Measurements from ENCODE around the gene PLA2G4F. TPM values are rescaled to one million over a fixed set of nuclear protein-coding genes. Genes with fewer than 3 reads are reported as not detected.

Gene PLA2G4F
- total RNA-seq, 3 donors from 2014 or later (not counting 1 experiment from before 2014, with no cell fraction given): not detected

DNA sequence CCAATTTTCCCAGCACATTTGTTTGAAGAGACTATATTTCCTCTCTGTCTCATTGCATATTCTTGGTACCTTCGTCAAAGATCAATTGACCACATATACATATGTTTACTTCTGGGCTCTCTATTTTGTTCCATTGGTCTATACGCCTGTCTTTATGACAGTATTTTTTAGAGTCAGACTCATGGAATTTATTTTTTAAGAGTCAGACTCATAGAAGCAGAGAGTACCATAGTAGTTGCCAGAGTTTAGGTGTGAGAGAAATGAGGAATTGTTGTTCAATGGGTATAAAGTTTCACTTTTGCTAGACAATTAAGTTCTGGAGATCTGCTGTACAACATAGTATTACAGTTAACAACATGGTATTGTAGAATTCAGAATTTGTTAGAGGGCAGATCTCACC, 27.1 kb downstream of the PLA2G4F start:
- H3K36me3 Mint-ChIP-seq: no peaks in the 10 kb centered on the region
- H3K27me3 Mint-ChIP-seq (ENCODE audit: low read depth in 2 of 2): peaks cover 17 to 23% of the 10 kb centered on the region in 2 donors
- no peak for TF ChIP-seq CTCF (IDR thresholded peaks at IDR 0.05)

GRCh38 chr15:42128476-42128875, 28.0 kb downstream of the PLA2G4F start:
- Mint-ChIP-seq H3K36me3 (no peaks in the 10 kb centered on the region), H3K27ac (no peak overlapping the region), H3K27me3 (ENCODE audit: low read depth in 2 of 2) (peaks cover 17 to 23% of the 10 kb centered on the region in 2 donors), H3K9me3 (no peaks in the 10 kb centered on the region), H3K4me3 (no peak overlapping the region), H3K4me1 (no peaks in the 10 kb centered on the region)
- TF ChIP-seq CTCF (IDR thresholded peaks at IDR 0.05): no peak
- Histone ChIP-seq H3K36me3 (ENCODE audit: control insufficient read depth, insufficient read depth, low read length) (no peaks in the 10 kb centered on the region), H3K4me1 (ENCODE audit: control insufficient read depth, insufficient read depth, low read length) (no peaks in the 10 kb centered on the region), H3K27ac (ENCODE audit: low read length) (no peak overlapping the region), H3K27me3 (ENCODE audit: control insufficient read depth, insufficient read depth, low read length) (no peaks in the 10 kb centered on the region), H3K9me3 (ENCODE audit: control insufficient read depth, insufficient read depth, low read length) (no peaks in the 10 kb centered on the region), H3K4me3 (ENCODE audit: low read length) (no peak overlapping the region)
- intact Hi-C loops (cut with micrococcal nuclease): no loop called here
- no peak for ATAC-seq
- 87% methylated on average over 6 of the region's 6 CpGs for WGBS (ENCODE audit: insufficient coverage)
- DNase-seq: no peak

More for the DNA sequence above, 27.1 kb downstream of the PLA2G4F start:
- DNase-seq (no peak), ATAC-seq (no peak)
- 86% methylated on average over 1 of the region's 2 CpGs for WGBS (ENCODE audit: insufficient coverage)
- no peak overlapping the region for H3K27ac Mint-ChIP-seq
- Histone ChIP-seq H3K9me3 (ENCODE audit: control insufficient read depth, insufficient read depth, low read length) (no peaks in the 10 kb centered on the region), H3K4me3 (ENCODE audit: low read length) (no peak overlapping the region), H3K27me3 (ENCODE audit: control insufficient read depth, insufficient read depth, low read length) (no peaks in the 10 kb centered on the region), H3K36me3 (ENCODE audit: control insufficient read depth, insufficient read depth, low read length) (no peaks in the 10 kb centered on the region), H3K4me1 (ENCODE audit: control insufficient read depth, insufficient read depth, low read length) (no peaks in the 10 kb centered on the region), H3K27ac (ENCODE audit: low read length) (no peak overlapping the region)
- no peaks in the 10 kb centered on the region for H3K4me1 Mint-ChIP-seq
- no peak overlapping the region for H3K4me3 Mint-ChIP-seq
- intact Hi-C loops (cut with micrococcal nuclease): no loop called here
- H3K9me3 Mint-ChIP-seq: no peaks in the 10 kb centered on the region

GRCh38 chr15:42123546-42123945, 32.9 kb downstream of the PLA2G4F start:
- DNase-seq (no peak), ATAC-seq (no peak)
- Histone ChIP-seq H3K4me1 (ENCODE audit: control insufficient read depth, insufficient read depth, low read length) (no peaks in the 10 kb centered on the region), H3K27ac (ENCODE audit: low read length) (no peak overlapping the region), H3K4me3 (ENCODE audit: low read length) (no peak overlapping the region), H3K9me3 (ENCODE audit: control insufficient read depth, insufficient read depth, low read length) (no peaks in the 10 kb centered on the region), H3K36me3 (ENCODE audit: control insufficient read depth, insufficient read depth, low read length) (no peaks in the 10 kb centered on the region), H3K27me3 (ENCODE audit: control insufficient read depth, insufficient read depth, low read length) (no peaks in the 10 kb centered on the region)
- no peak for TF ChIP-seq CTCF (IDR thresholded peaks at IDR 0.05)
- Mint-ChIP-seq H3K4me1 (no peaks in the 10 kb centered on the region), H3K9me3 (no peaks in the 10 kb centered on the region), H3K27me3 (ENCODE audit: low read depth in 2 of 2) (peaks cover 18 to 29% of the 10 kb centered on the region in 2 donors), H3K4me3 (no peak overlapping the region), H3K27ac (no peak overlapping the region), H3K36me3 (no peaks in the 10 kb centered on the region)
- 87% methylated on average over 3 of the region's 3 CpGs for WGBS (ENCODE audit: insufficient coverage)
- intact Hi-C loops (cut with micrococcal nuclease): no loop called here

DNA sequence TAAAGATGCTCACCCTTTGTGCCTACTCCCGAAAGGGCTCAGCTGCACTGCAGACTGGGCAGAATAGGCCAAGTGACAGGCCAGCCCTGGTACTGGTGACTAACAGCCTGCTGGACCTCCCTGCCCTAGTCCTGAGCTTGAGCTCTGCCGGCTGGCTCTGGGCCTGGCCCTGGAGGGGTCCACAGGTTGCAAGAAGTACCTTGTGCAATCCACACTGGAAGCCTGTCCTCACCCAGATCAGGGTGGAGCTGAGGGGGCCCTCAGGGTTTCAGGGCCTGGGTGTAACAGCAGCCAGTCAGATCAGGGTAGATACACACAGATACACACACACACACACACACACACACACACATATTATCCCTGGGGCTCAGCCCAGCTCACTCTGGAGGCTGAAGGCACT, 34.8 kb downstream of the PLA2G4F start:
- TF ChIP-seq CTCF (IDR thresholded peaks at IDR 0.05): no peak
- intact Hi-C loops (cut with micrococcal nuclease): no loop called here
- Mint-ChIP-seq H3K4me3 (no peak overlapping the region), H3K36me3 (no peaks in the 10 kb centered on the region), H3K27ac (no peak overlapping the region), H3K27me3 (ENCODE audit: low read depth in 2 of 2) (peaks cover 12 to 30% of the 10 kb centered on the region in 2 donors), H3K9me3 (no peaks in the 10 kb centered on the region), H3K4me1 (no peaks in the 10 kb centered on the region)
- ATAC-seq (peak in 1 of 3 donors; percentile 28), DNase-seq (no peak)
- Histone ChIP-seq H3K36me3 (ENCODE audit: control insufficient read depth, insufficient read depth, low read length) (no peaks in the 10 kb centered on the region), H3K27ac (ENCODE audit: low read length) (no peak overlapping the region), H3K27me3 (ENCODE audit: control insufficient read depth, insufficient read depth, low read length) (no peaks in the 10 kb centered on the region), H3K9me3 (ENCODE audit: control insufficient read depth, insufficient read depth, low read length) (no peaks in the 10 kb centered on the region), H3K4me3 (ENCODE audit: low read length) (no peak overlapping the region), H3K4me1 (ENCODE audit: control insufficient read depth, insufficient read depth, low read length) (no peaks in the 10 kb centered on the region)
- 70% methylated on average over 2 of the region's 2 CpGs for WGBS (ENCODE audit: insufficient coverage)

Data from natural killer cell (primary cell).